GM06990 (cell line): ENCODE results near the gene BLOC1S4.

Experiments used
- DNase-seq: peaks from one replicate; pipeline ENCODE4 v3.0.0-alpha.2; 2011; ENCODE audit not compliant: insufficient read length; ENCODE audit errors: extremely low read depth
- H3K27me3 ChIP-seq: replicated peaks from 2 replicates; pipeline ENCODE4 v1.6.0; 2011; ENCODE audit warnings: low read length; ENCODE audit not compliant: control insufficient read depth, insufficient read depth
- H3K36me3 ChIP-seq: 2 replicates; pipeline ENCODE4 v1.5.1; 2011; ENCODE audit warnings: low read length; ENCODE audit not compliant: control insufficient read depth, insufficient read depth
- H3K4me3 ChIP-seq: replicated peaks from 2 replicates; pipeline ENCODE4 v1.5.1; 2011; ENCODE audit warnings: low read depth, mild to moderate bottlenecking, control low read depth, low read length
- CTCF ChIP-seq: IDR thresholded peaks from 2 replicates; pipeline ENCODE4 v1.5.1; 2011; ENCODE audit warnings: low read length, control low read depth, mild to moderate bottlenecking, inconsistent platforms; ENCODE audit not compliant: insufficient read depth, poor library complexity, severe bottlenecking

Gene BLOC1S4

GRCh38 chr4:6718932-6719610, 3.1 kb downstream of the BLOC1S4 start:
- Histone ChIP-seq H3K4me3 (no peak overlapping the region), H3K36me3 (no peaks in the 10 kb centered on the region), H3K27me3 (no peaks in the 10 kb centered on the region)
- DNase-seq: no peak
- TF ChIP-seq CTCF: no peak

- no peak for DNase-seq
Measured at GRCh38 chr4:6719611-6720179, 3.7 kb downstream of the BLOC1S4 start.

GRCh38 chr4:6720202-6720699, 4.3 kb downstream of the BLOC1S4 start:
- H3K27me3 ChIP-seq: no peaks in the 10 kb centered on the region
- H3K36me3 ChIP-seq: no peaks in the 10 kb centered on the region
- no peak overlapping the region for H3K4me3 ChIP-seq
- TF ChIP-seq CTCF: peak; percentile 97
- DNase-seq: peak; percentile 69

More at GRCh38 chr4:6719611-6720179, 3.7 kb downstream of the BLOC1S4 start:
- Histone ChIP-seq H3K27me3 (no peaks in the 10 kb centered on the region), H3K4me3 (no peak overlapping the region), H3K36me3 (no peaks in the 10 kb centered on the region)
- no peak for TF ChIP-seq CTCF

- no peaks in the 10 kb centered on the region for H3K27me3 ChIP-seq
- no peak for DNase-seq
- no peaks in the 10 kb centered on the region for H3K36me3 ChIP-seq
- H3K4me3 ChIP-seq: no peak overlapping the region
- no peak for TF ChIP-seq CTCF
Measured at GRCh38 chr4:6721121-6721520, 5.1 kb downstream of the BLOC1S4 start.

GRCh38 chr4:6722891-6723290, 6.9 kb downstream of the BLOC1S4 start:
- Histone ChIP-seq H3K36me3 (no peaks in the 10 kb centered on the region), H3K27me3 (no peaks in the 10 kb centered on the region), H3K4me3 (no peak overlapping the region)
- no peak for DNase-seq
- TF ChIP-seq CTCF: no peak

- no peaks in the 10 kb centered on the region for H3K27me3 ChIP-seq
- no peak overlapping the region for H3K4me3 ChIP-seq
- no peaks in the 10 kb centered on the region for H3K36me3 ChIP-seq
- no peak for TF ChIP-seq CTCF
- DNase-seq: no peak
Measured at GRCh38 chr4:6723851-6724250, 7.9 kb downstream of the BLOC1S4 start.
